HG03135 (cell line): Measurements from ENCODE around the gene TRAPPC8.
"Not testable (repeated sequence)": the region's sequence is repeated elsewhere in the genome, so short reads cannot be mapped to it uniquely, and the experiment has no call there.

Source experiments
- ATAC-seq: cut with Tn5 transposase; IDR thresholded peaks from one replicate; pipeline ENCODE4 v1.9.1; 2021; ENCODE audit warnings: mild to moderate bottlenecking, moderate library complexity; ENCODE audit not compliant: unreplicated experiment

TRAPPC8 gene

GRCh38 chr18:31875301-31875700 is 67.6 kb downstream of the TRAPPC8 start:
- ATAC-seq = no peak

DNA sequence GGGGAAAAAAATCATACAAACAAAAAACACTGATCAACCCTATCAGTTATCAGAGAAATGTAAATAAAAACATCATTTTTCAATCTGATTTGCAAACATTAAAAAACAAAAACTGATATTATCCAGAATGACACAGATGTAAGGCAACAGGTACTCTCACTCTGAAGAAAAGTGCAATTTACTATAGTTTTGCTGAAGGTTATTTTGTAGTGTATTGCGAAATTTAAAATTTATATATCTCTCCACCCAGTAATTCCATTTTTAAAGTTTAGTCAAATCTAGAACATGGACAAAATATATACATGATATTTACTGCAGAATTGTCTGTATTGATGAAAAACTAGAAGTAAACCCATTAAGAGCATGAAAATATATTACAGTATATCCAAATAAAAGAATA is 79.8 kb downstream of the TRAPPC8 start:
- ATAC-seq = no peak

GRCh38 chr18:31860488-31860887 is 82.4 kb downstream of the TRAPPC8 start:
- no peak for ATAC-seq

DNA sequence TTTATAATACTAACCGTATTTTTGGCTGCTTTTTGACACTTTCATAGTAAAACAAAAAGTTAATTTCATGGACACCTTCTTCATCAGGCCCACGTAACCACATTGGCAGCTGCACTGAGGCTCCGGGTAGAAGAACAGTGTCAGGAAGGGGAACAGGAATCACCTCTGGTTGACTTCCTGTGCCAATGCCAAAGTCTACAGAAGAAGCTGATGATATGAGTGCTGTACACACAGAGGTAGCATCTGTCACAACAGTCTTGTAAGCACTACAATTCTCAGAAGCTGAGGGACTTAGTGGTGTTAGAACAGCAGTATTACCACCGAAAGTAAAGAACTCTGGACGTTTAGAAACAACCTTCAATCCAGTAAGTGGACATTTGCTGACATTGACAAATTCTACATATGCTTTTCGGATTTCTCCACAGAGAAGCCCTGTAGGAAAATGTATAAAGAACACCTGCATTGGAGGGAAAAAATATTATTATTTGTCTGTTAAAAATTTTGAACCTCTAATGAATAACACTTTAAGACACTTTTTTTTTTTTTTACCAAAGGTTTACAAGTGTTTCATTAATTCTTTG is 85.3 kb downstream of the TRAPPC8 start:
- no peak for ATAC-seq

- no peak for ATAC-seq
Measured at GRCh38 chr18:31850844-31851243, 92.1 kb downstream of the TRAPPC8 start.

GRCh38 chr18:31840499-31840898 is 102.4 kb downstream of the TRAPPC8 start:
- no peak for ATAC-seq

DNA sequence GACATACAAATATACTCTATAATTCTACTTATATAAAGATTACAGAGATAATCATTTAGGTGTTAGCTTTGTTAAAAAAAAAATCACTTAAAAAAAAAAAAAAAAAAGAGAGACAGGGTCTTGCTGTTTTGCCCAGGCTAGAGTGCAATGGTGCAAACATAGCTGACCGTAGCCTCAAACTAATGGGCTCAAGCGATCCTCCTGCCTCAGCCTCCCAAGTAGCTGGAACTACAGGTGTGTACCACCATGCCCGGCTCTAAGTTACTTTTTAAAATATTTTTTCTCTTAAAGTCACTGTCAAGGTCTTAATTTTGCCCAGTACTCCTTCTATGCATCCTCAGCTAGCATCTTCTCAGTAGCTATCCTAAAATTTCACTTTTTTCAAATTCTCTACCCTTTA is 105.0 kb downstream of the TRAPPC8 start:
- ATAC-seq = no peak

- no peak for ATAC-seq
Measured at GRCh38 chr18:31835528-31836133, 107.3 kb downstream of the TRAPPC8 start.

DNA sequence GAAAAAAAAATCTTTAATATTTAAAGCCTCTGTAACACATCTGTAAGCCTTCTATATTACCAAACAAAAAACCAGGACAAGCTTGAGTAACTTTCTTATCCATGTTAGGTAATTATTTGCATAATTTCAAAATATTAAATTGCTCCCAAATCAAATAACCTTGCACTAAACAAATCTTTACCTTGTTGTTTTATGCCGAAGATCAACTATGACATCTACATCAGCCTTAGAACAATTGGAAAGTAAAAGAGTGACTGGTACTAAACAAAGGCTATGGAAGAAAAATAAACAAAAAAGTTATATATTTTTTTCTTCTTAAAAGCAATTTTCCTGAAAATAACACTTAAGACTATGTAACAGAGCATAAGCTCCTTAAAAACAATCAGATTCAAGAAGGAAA is 111.0 kb downstream of the TRAPPC8 start:
- ATAC-seq = no peak

DNA sequence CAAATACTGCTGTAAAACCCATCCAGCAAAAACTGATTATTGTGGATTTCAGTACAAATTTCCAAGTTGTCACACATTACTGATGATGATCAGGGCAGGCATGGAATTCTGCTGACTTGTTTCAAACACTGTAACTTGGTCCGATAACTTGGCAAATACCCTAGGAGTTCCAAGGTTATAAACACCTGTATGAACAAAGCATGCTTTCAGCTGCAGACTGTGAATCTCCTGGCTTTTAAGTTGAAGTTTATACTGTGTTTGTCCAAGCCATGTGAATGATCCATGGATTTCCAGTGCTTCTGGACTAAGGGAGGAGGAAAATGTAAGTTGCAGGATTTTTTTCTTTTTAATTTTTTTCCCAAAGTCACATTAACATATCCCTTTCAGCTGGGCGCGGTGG is 112.2 kb downstream of the TRAPPC8 start:
- no peak for ATAC-seq

DNA sequence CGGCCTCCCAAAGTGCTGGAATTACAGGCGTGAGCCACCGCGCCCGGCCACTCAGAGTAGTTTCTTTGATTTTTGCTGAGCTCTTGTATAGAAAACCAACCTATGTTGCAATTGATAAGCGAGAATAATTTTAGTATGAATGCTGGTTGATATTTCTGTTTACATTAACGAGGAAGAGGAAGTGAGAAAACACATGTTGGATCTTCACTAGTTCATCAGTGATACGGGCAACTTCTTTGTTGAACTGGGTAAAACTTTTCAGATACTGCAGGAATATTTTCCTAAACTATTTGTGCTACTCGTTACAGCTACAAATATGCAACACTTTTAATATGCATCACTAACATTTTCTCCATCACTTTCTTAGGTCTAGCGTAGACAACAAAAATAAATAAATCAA is 114.3 kb downstream of the TRAPPC8 start:
- ATAC-seq = no peak

- ATAC-seq = not testable (repeated sequence)
Measured at GRCh38 chr18:31826673-31827325, 116.1 kb downstream of the TRAPPC8 start.

GRCh38 chr18:31825772-31826171 is 117.2 kb downstream of the TRAPPC8 start:
- no peak for ATAC-seq

GRCh38 chr18:31821545-31822171 is 121.3 kb downstream of the TRAPPC8 start:
- ATAC-seq = no peak

DNA sequence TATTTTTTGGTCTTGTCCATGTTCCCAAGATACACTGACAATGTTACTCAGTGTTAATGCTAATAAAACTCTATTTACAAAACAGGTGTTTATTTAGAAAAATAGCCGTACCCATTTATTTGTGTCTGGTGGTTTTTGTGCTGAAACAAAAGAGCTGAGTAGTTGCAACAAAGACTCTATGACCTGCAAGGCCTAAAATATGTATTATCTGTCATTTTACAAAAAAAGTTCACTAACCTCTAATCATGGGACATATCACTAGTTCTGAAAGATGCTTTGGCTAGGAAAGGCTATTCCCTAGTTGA is 123.1 kb downstream of the TRAPPC8 start:
- ATAC-seq = no peak

DNA sequence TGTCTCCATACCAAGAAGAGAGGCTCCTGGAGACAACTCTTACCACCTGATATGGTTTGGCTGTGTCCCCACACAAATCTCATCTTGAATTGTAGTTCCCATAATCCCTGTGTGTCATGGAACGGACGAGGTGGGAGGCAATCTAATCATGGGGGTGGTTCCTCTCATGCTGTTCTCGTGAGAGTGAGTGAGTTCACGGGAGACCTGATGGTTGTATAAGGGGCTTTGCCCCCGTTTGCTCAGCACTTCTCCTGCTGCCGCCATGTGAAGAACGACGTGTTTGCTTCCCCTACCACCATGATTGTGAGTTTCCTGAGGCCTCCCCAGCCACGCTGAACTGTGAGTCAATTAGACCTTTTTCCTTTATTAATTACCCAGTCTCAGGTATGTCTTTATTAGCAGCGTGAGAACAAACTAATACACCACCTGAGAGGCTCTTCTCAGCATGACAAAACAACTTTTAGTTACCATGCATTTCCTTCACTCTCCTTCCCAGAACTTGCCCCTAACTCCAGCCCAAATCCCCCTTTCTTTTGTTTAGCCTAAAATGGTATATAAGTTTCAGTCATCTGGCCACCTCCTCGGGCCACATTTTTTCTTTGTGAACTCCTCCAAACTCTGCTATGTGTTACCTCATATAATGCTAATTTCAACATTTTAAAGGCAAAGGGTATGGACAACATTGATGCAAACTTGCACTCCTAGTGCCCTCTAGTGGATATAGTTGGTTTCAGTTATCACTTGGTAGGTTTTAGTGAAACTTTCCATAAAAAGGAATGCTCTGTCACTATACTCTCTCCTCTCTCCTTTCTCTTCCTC is 123.6 kb downstream of the TRAPPC8 start:
- peak; percentile 69 for ATAC-seq

- ATAC-seq = no peak
Measured at GRCh38 chr18:31814132-31814531, 128.8 kb downstream of the TRAPPC8 start.

GRCh38 chr18:31810336-31811130 is 132.4 kb downstream of the TRAPPC8 start:
- ATAC-seq = not testable (repeated sequence)

DNA sequence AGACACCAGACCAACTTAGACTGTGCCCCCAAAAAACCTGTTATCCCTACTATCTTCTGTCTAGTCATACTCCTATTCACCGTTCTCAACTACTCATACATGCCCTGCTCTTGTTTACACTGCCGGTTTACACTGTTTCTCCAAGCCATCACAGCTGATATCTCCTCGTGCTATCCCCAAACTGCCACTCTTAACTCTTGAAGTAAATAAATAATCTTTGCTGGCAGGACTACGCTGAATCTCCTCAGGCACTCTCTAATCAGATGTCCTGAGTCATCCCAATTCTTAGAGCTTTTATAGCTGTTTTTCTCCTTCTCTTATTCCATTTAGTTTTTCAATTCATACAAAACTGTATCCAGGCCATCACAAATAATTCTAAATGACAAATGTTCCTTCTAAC is 133.9 kb downstream of the TRAPPC8 start:
- not testable (repeated sequence) for ATAC-seq

DNA sequence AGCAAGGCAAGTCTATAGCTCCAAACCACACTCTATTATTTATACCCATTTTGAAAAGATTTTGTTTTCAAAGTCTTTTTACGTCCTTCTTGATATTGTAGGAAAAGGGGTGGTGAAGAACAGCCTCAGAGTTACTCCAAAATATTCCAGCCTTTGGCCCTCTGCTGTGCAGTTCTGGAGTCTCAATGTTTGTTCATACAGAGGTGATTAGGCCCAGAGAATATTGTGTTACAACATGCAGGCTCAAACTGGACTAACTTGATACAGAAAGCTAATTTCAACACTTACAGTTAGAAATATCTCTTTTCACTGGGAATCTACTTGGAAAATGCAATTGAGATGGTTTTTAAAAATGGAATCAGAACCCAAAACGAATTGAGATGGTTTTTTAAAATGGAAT is 141.8 kb downstream of the TRAPPC8 start:
- no peak for ATAC-seq

DNA sequence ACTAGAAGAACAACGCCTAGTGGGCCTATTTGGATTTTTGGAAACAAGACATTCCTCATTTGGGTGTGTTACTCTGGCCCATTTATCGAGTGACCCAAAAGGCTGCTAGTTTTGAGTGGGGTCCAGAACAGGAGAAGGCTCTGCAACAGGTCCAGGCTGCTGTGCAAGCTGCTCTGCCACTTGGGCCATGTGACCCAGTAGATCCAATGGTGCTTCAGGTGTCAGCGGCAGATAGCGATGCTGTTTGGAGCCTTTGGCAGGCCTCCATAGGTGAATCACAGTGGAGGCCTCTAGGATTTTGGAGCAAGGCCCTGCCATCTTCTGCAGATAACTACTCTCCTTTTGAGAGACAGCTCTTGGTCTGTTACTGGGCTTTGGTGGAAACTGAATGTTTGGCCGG is 143.7 kb downstream of the TRAPPC8 start:
- ATAC-seq = not testable (repeated sequence)
